IMR-90 (cell line): ENCODE measurements around the gene NLE1. TPM values are rescaled to one million over a fixed set of nuclear protein-coding genes. Genes with fewer than 3 reads are reported as not detected.

Experiments used
- ATAC-seq: fragments of 200-7000 bp; cut with Tn5 transposase; 2 replicates; pipeline ENCODE4 v1.9.1; 2020; ENCODE audit warnings: low read depth, mild to moderate bottlenecking, moderate library complexity
- BruUV-seq: library from RNA; stranded (reverse); fragments of 400-500 nt; replicated peaks from 2 replicates; lab custom pipeline; 2021; lab: Mats Ljungman, UMichigan
- CTCF ChIA-PET: fragments of 300-600 bp; formaldehyde crosslinking; extraction: SDS; loops from one replicate; lab custom pipeline; 2021; ENCODE audit warnings: antibody characterized with exemption; lab: Yijun Ruan, JAX
- POLR2A ChIA-PET: fragments of 300-600 bp; sonication (Branson Sonifier 250); formaldehyde crosslinking; loops from one replicate; lab custom pipeline; 2022; ENCODE audit warnings: antibody characterized with exemption; ENCODE audit not compliant: unreplicated experiment; lab: Charles Lee
- DNase-seq: peaks from one replicate; pipeline ENCODE4 v3.0.0; 2013
- H2AFZ ChIP-seq: replicated peaks from 2 replicates; pipeline ENCODE3; 2013; ENCODE audit warnings: low read length, mild to moderate bottlenecking; ENCODE audit not compliant: poor library complexity
- H2AK5ac ChIP-seq: 2 replicates; pipeline ENCODE4 v1.6.1; 2013; ENCODE audit warnings: low read depth, low read length, inconsistent platforms
- H2AK9ac ChIP-seq: replicated peaks from 2 replicates; pipeline ENCODE3; 2013; ENCODE audit warnings: mild to moderate bottlenecking, low read depth, low read length, moderate library complexity; ENCODE audit not compliant: poor library complexity
- H2BK120ac ChIP-seq: 2 replicates; pipeline ENCODE4 v1.6.1; 2013; ENCODE audit warnings: low read depth, low read length, inconsistent platforms
- H2BK15ac ChIP-seq: 3 replicates; pipeline ENCODE4 v1.6.1; 2013; ENCODE audit warnings: low read depth, low read length, inconsistent platforms
- H2BK20ac ChIP-seq: 2 replicates; pipeline ENCODE4 v1.6.1; 2013; ENCODE audit warnings: low read depth, mild to moderate bottlenecking, inconsistent platforms, low read length, moderate library complexity
- H2BK5ac ChIP-seq: 2 replicates; pipeline ENCODE4 v1.6.1; 2013; ENCODE audit warnings: mild to moderate bottlenecking, low read depth, low read length, inconsistent platforms; ENCODE audit not compliant: poor library complexity, severe bottlenecking
- H3K14ac ChIP-seq: replicated peaks from 2 replicates; pipeline ENCODE4 v1.6.1; 2013; ENCODE audit warnings: low read depth, low read length, inconsistent platforms
- H3K18ac ChIP-seq: 2 replicates; pipeline ENCODE4 v1.6.1; 2013; ENCODE audit warnings: low read depth, low read length, control low read depth
- H3K23ac ChIP-seq: 2 replicates; pipeline ENCODE4 v1.6.1; 2013; ENCODE audit warnings: low read depth, low read length, inconsistent platforms
- H3K27ac ChIP-seq: 2 replicates; pipeline ENCODE4 v1.5.1; 2013; ENCODE audit warnings: mild to moderate bottlenecking, control low read depth, low read length; ENCODE audit not compliant: insufficient read depth
- H3K27me3 ChIP-seq: 2 replicates; pipeline ENCODE4 v1.6.1; 2013; ENCODE audit warnings: low read length; ENCODE audit not compliant: control insufficient read depth, insufficient read depth
- H3K36me3 ChIP-seq: 2 replicates; pipeline ENCODE4 v1.6.1; 2013; ENCODE audit warnings: low read length, mixed read lengths; ENCODE audit not compliant: control insufficient read depth, insufficient read depth
- H3K4ac ChIP-seq: 2 replicates; pipeline ENCODE4 v1.6.1; 2013; ENCODE audit warnings: low read depth, low read length, inconsistent platforms
- H3K4me1 ChIP-seq: 2 replicates; pipeline ENCODE4 v1.6.1; 2013; ENCODE audit warnings: low read length, mixed read lengths; ENCODE audit not compliant: control insufficient read depth, insufficient read depth
- H3K4me2 ChIP-seq: 2 replicates; pipeline ENCODE4 v1.6.1; 2013; ENCODE audit warnings: low read depth, mild to moderate bottlenecking, control low read depth, low read length, moderate library complexity
- H3K4me3 ChIP-seq: 2 replicates; pipeline ENCODE4 v1.5.1; 2013; ENCODE audit warnings: low read depth, mild to moderate bottlenecking, control low read depth, low read length, moderate library complexity; ENCODE audit not compliant: insufficient read depth
- H3K56ac ChIP-seq: 2 replicates; pipeline ENCODE4 v1.6.1; 2013; ENCODE audit warnings: low read length, inconsistent platforms; ENCODE audit not compliant: insufficient read depth; ENCODE audit errors: extremely low read depth
- H3K79me1 ChIP-seq, 2 experiments: 2 replicates each; pipeline ENCODE4 v1.6.1; 2013; ENCODE audit warnings: low read length in 2 of 2, inconsistent platforms in 1 of 2, low read depth in 1 of 2
- H3K9ac ChIP-seq: 2 replicates; pipeline ENCODE4 v1.6.1; 2013; ENCODE audit warnings: low read depth, low read length, control low read depth
- H3K9me1 ChIP-seq: 2 replicates; pipeline ENCODE4 v1.6.1; 2013; ENCODE audit warnings: low read length, inconsistent platforms; ENCODE audit not compliant: insufficient read depth
- H3K9me3 ChIP-seq: 2 replicates; pipeline ENCODE4 v1.6.1; 2013; ENCODE audit warnings: low read length; ENCODE audit not compliant: control insufficient read depth, insufficient read depth
- H4K20me1 ChIP-seq: 2 replicates; pipeline ENCODE4 v1.6.1; 2013; ENCODE audit warnings: low read length, inconsistent platforms; ENCODE audit not compliant: insufficient read depth
- H4K5ac ChIP-seq: 2 replicates; pipeline ENCODE4 v1.6.1; 2013; ENCODE audit warnings: mild to moderate bottlenecking, low read depth, low read length, control low read depth
- H4K8ac ChIP-seq, 2 experiments: 2 replicates each; pipeline ENCODE4 v1.6.1; 2013; ENCODE audit warnings: low read depth in 2 of 2, low read length in 2 of 2, control low read depth in 1 of 2, inconsistent platforms in 1 of 2
- H4K91ac ChIP-seq: 2 replicates; pipeline ENCODE4 v1.6.1; 2013; ENCODE audit warnings: low read depth, low read length, inconsistent platforms; ENCODE audit not compliant: insufficient read depth
- CEBPB ChIP-seq: IDR thresholded peaks from 2 replicates; pipeline ENCODE4 v1.6.1; 2012; ENCODE audit warnings: low read depth, low read length, improper control_type of control experiment
- MAFK ChIP-seq: IDR thresholded peaks from 2 replicates; pipeline ENCODE4 v1.6.1; 2012; ENCODE audit warnings: low read depth, low read length, improper control_type of control experiment
- WGBS, 2 experiments: methylation state at CpG; one replicate each; pipeline versions ENCODE4 v1.1.5 to v1.1.7; 2013; ENCODE audit warnings: missing lambda C conversion rate in 2 of 2; ENCODE audit not compliant: insufficient read length in 1 of 2; ENCODE audit errors: extremely low coverage in 2 of 2; 5-methylcytosine and 5-hydroxymethylcytosine counted together
- dilution Hi-C: fragments of 300-500 bp; cut with HindIII; formaldehyde crosslinking; loops from one replicate; pipeline ENCODE4 v1.14.3; 2018; ENCODE audit warnings: low sequenced_read_pairs; ENCODE audit not compliant: unreplicated experiment
- in situ Hi-C: fragments of 300-500 bp; cut with MboI; formaldehyde crosslinking; loops from 3 replicates; pipeline ENCODE4 v1.14.3; 2019; ENCODE audit warnings: low sequenced_read_pairs, inconsistent platforms, mixed read lengths
- intact Hi-C: fragments of 100-400 bp; cut with micrococcal nuclease; formaldehyde crosslinking; loops from 2 replicates; pipeline ENCODE4 v1.10.0; 2022
- polyA plus RNA-seq, 3 experiments: library from polyadenylated mRNA; depleted of rRNA; stranded (reverse); fragments of >200 nt; gene quantifications; 2 replicates each; pipeline ENCODE4 v1.2.3, GENCODE V29; 2012; ENCODE audit warnings: low replicate concordance in 1 of 3
- total RNA-seq: library from RNA; depleted of rRNA; stranded (reverse); fragments of >200 nt; gene quantifications from 2 replicates; pipeline ENCODE4 v1.2.3, GENCODE V29; 2012

The NLE1 gene
- total and polyA plus RNA-seq, 2 of the 4 experiments (the other 2 are of a cell fraction), result 18.6 to 23.7 TPM

GRCh38 chr17:35104844-35105450, 37.2 kb downstream of the NLE1 start:
- no CpG with 5 or more reads among the region's 5 CpGs for WGBS, 2 experiments
- no peak overlapping the region for H2AFZ ChIP-seq
- ChIA-PET POLR2A (no interaction called here), CTCF (no interaction called here)
- H3K4ac ChIP-seq, result no peak overlapping the region
- no peaks in the 10 kb centered on the region for H3K9me3 ChIP-seq
- no peak overlapping the region for H3K23ac ChIP-seq
- H2AK5ac ChIP-seq, result no peak overlapping the region
- in situ Hi-C loops (loop anchor here (25.0 kb wide), 2 partner anchors 468 to 843 kb away; partner anchors contain the start of genes CCL2 and CCL7), dilution Hi-C loops (no loop called here), intact Hi-C loops (no loop called here)
- no TSS peak for BruUV-seq
- no peak overlapping the region for H2BK5ac ChIP-seq
- H4K91ac ChIP-seq, result no peak overlapping the region
- H3K9me1 ChIP-seq, result no peaks in the 10 kb centered on the region
- H3K36me3 ChIP-seq, result peaks cover 41% of the 10 kb centered on the region
- no peak overlapping the region for H3K18ac ChIP-seq
- no peak overlapping the region for H3K14ac ChIP-seq
- no peak overlapping the region for H4K5ac ChIP-seq
- no peak overlapping the region for H3K27ac ChIP-seq
- peak; percentile 17; the same call in 1 of the 2 replicates for TF ChIP-seq CEBPB
- no peak for TF ChIP-seq MAFK
- no peak overlapping the region for H3K4me3 ChIP-seq
- DNase-seq (no peak), ATAC-seq (no peak)
- H3K27me3 ChIP-seq, result no peaks in the 10 kb centered on the region
- no peak overlapping the region for H2BK20ac ChIP-seq
- no peak overlapping the region for H2BK15ac ChIP-seq
- no peak overlapping the region for H2BK120ac ChIP-seq
- H4K8ac ChIP-seq, result no peak overlapping the region
- no peak overlapping the region for H2AK9ac ChIP-seq
- H3K4me1 ChIP-seq, result no peaks in the 10 kb centered on the region
- no peaks in the 10 kb centered on the region for H4K20me1 ChIP-seq
- no peak overlapping the region for H3K9ac ChIP-seq
- H3K4me2 ChIP-seq, result no peak overlapping the region
- H3K79me1 ChIP-seq, result peaks cover 3 to 11% of the 10 kb centered on the region in 2 experiments; a peak in 3 of 4 replicates
- no peak overlapping the region for H3K56ac ChIP-seq
